ENCODE measurements around the gene INO80C. TPM values are rescaled to one million over a fixed set of nuclear protein-coding genes. Genes with fewer than 3 reads are reported as not detected.
"Not testable (repeated sequence)": the region's sequence is repeated elsewhere in the genome, so short reads cannot be mapped to it uniquely, and the experiment has no call there.

INO80C gene
- total RNA-seq, 1 donor from 2014 or later, result 34.6 TPM

- Histone ChIP-seq H3K36me3 (no peaks in the 10 kb centered on the region), H3K4me3 (no peak overlapping the region), H3K4me1 (peaks cover 30% of the 10 kb centered on the region), H3K27me3 (no peaks in the 10 kb centered on the region), H3K9me3 (no peaks in the 10 kb centered on the region), H3K27ac (no peak overlapping the region)
- ATAC-seq (no peak), DNase-seq (no peak)
- TF ChIP-seq CTCF (IDR thresholded peaks at IDR 0.05), result no peak
- intact Hi-C loops (cut with DNase I), result no loop called here
Measured at GRCh38 chr18:35457140-35457704, 40.5 kb downstream of the INO80C start.

- Histone ChIP-seq H3K9me3 (no peaks in the 10 kb centered on the region), H3K4me3 (no peak overlapping the region), H3K36me3 (no peaks in the 10 kb centered on the region), H3K4me1 (peaks cover 22% of the 10 kb centered on the region), H3K27ac (no peak overlapping the region), H3K27me3 (no peaks in the 10 kb centered on the region)
- ATAC-seq (no peak), DNase-seq (no peak)
- intact Hi-C loops (cut with DNase I), result no loop called here
- TF ChIP-seq CTCF (IDR thresholded peaks at IDR 0.05), result no peak
Measured at GRCh38 chr18:35455926-35456763, 41.6 kb downstream of the INO80C start.

DNA sequence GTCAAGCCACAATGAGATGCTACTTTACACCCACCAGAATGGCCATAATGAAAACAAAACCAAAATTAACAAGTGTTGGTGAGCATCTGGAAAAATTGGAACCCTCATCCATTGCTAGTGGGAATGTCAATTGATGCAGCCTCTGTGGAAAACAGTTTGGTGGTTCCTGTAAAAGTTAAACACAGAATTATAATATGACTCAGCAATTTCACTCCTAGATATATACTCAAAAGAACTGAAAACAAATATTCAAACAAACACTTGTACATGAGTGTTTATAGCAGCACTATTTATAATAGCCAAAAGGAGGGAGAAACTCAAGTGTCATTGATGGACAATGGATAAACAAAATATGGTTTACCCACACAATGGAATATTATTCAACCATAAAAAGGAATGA lies 43.0 kb downstream of the INO80C start:
- peaks cover 18% of the 10 kb centered on the region for H3K4me1 ChIP-seq
- H3K9me3 ChIP-seq, result no peaks in the 10 kb centered on the region
- no peaks in the 10 kb centered on the region for H3K27me3 ChIP-seq
- DNase-seq (no peak), ATAC-seq (no peak)
- intact Hi-C loops (cut with DNase I), result no loop called here
- no peak for TF ChIP-seq CTCF (IDR thresholded peaks at IDR 0.05)
- H3K27ac ChIP-seq, result no peak overlapping the region
- H3K36me3 ChIP-seq, result no peaks in the 10 kb centered on the region
- H3K4me3 ChIP-seq, result no peak overlapping the region

- H3K27me3 ChIP-seq; H3K4me1 ChIP-seq; H3K36me3 ChIP-seq; intact Hi-C loops (cut with DNase I); DNase-seq; H3K4me3 ChIP-seq; H3K27ac ChIP-seq; H3K9me3 ChIP-seq; ATAC-seq: not testable (repeated sequence)
Measured at GRCh38 chr18:35453065-35453464, 44.7 kb downstream of the INO80C start.

- intact Hi-C loops (cut with DNase I), result no loop called here
- no peak for ATAC-seq
- Histone ChIP-seq H3K27me3 (no peaks in the 10 kb centered on the region), H3K36me3 (no peaks in the 10 kb centered on the region), H3K27ac (no peak overlapping the region), H3K4me3 (no peak overlapping the region), H3K9me3 (no peaks in the 10 kb centered on the region), H3K4me1 (no peaks in the 10 kb centered on the region)
- TF ChIP-seq CTCF (IDR thresholded peaks at IDR 0.05), result no peak
- no peak for DNase-seq
Measured at GRCh38 chr18:35451916-35452315, 45.8 kb downstream of the INO80C start.

DNA sequence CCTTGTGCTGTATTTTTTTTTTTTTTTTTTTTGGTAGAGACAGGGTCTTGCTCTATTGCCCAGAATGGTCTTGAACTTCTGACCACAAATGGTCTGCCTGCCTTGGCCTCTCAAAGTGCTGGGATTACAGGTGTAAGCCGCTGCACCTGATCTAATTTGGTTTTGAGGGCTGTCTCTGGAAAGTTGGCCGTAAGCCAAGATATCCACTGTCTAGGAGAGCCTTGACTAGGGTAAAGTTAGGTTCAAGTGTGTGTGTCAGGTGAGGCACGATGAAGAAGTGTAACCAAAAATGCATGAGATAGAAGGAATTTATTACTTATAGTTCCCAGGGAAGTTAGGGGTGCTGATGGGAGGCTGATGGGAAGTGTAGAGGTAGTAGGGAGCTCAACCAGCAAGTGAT lies 46.7 kb downstream of the INO80C start:
- intact Hi-C loops (cut with DNase I), result no loop called here
- Histone ChIP-seq H3K4me3 (no peak overlapping the region), H3K27ac (no peak overlapping the region), H3K9me3 (no peaks in the 10 kb centered on the region), H3K27me3 (no peaks in the 10 kb centered on the region), H3K36me3 (no peaks in the 10 kb centered on the region), H3K4me1 (no peaks in the 10 kb centered on the region)
- ATAC-seq (no peak), DNase-seq (no peak)
- TF ChIP-seq CTCF (IDR thresholded peaks at IDR 0.05), result no peak
